GM10248 (cell line): ENCODE measurements around the gene CABLES1.

Experiments
- CTCF ChIA-PET: fragments of 300-600 bp; sonication (Branson Sonifier 250); formaldehyde crosslinking; extraction: SDS; loops from one replicate; lab custom pipeline; 2021; ENCODE audit warnings: antibody characterized with exemption; lab: Yijun Ruan, JAX
- POLR2A ChIA-PET: fragments of 350-650 bp; sonication (Branson Sonifier 250); formaldehyde crosslinking; extraction: SDS; loops from one replicate; lab custom pipeline; 2020; ENCODE audit warnings: antibody characterized with exemption; lab: Yijun Ruan, JAX
- DNase-seq: peaks from one replicate; pipeline ENCODE4 v3.0.0; 2012; ENCODE audit errors: extremely low spot score
- TF ChIP-seq, protein P1 (sequence below): IDR thresholded peaks from 2 replicates; pipeline ENCODE4 v1.5.1; 2012; ENCODE audit warnings: mild to moderate bottlenecking, low read depth; ENCODE audit errors: extremely low read depth, missing control alignments, control extremely low read depth

Gene CABLES1

DNA sequence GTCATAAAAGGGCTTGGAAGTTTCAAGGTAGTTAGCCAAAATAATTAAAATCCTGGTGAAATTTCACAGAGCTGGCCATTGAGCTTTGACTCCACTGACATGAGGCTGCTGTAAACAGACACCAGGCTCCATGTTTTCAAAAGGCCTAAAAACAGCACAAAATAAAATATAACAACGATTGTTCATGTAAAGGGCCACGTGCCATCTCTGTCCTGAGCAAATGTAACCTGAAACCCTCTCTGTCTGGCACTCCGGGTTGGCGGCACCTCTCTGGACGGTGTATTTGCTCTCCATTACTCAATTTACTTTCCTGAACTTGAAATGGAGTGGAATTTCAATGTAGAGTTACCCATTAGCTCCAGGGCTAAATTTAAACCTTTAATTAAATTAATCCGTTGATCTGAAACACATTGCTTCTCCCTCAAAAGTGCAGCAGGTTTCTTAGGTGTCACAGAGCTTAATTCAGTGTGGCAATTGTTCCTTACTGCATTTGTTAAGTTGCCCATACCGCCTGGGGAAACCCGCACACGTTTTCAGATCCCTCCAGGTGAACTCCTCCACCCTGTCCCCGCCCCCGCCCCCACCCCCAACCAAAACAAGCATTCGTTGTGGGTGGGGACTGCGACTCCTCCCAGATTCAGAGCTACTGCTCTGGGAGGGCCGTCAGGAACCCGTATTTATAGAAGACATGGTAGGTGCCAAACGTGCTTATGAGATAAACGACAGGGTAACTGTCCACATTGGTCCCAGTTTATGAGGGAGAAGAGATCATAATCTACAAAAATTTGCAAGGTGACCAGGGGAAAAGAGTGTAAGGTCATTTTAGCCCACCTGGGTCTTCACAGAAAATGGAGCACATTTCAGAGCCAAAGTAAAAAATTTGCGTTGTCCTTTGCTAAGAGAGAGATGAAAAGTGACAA lies 1.2 kb upstream of the CABLES1 start:
- TF ChIP-seq, protein P1, sequence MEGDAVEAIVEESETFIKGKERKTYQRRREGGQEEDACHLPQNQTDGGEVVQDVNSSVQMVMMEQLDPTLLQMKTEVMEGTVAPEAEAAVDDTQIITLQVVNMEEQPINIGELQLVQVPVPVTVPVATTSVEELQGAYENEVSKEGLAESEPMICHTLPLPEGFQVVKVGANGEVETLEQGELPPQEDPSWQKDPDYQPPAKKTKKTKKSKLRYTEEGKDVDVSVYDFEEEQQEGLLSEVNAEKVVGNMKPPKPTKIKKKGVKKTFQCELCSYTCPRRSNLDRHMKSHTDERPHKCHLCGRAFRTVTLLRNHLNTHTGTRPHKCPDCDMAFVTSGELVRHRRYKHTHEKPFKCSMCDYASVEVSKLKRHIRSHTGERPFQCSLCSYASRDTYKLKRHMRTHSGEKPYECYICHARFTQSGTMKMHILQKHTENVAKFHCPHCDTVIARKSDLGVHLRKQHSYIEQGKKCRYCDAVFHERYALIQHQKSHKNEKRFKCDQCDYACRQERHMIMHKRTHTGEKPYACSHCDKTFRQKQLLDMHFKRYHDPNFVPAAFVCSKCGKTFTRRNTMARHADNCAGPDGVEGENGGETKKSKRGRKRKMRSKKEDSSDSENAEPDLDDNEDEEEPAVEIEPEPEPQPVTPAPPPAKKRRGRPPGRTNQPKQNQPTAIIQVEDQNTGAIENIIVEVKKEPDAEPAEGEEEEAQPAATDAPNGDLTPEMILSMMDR, result no peak
- CTCF ChIA-PET, result interaction anchor here (0.7 to 3.4 kb wide), 9 partner anchors 39 to 279 kb away, joined by 3 to 17 read pairs (median 4); no protein-coding TSS in a partner anchor
- POLR2A ChIA-PET, result interaction anchor here (0.5 to 0.6 kb wide), 5 partner anchors 66 to 1394 kb away, joined by 3 to 5 read pairs (median 4); partner anchors contain the start of gene MIB1
- DNase-seq, result peak; percentile 87

DNA sequence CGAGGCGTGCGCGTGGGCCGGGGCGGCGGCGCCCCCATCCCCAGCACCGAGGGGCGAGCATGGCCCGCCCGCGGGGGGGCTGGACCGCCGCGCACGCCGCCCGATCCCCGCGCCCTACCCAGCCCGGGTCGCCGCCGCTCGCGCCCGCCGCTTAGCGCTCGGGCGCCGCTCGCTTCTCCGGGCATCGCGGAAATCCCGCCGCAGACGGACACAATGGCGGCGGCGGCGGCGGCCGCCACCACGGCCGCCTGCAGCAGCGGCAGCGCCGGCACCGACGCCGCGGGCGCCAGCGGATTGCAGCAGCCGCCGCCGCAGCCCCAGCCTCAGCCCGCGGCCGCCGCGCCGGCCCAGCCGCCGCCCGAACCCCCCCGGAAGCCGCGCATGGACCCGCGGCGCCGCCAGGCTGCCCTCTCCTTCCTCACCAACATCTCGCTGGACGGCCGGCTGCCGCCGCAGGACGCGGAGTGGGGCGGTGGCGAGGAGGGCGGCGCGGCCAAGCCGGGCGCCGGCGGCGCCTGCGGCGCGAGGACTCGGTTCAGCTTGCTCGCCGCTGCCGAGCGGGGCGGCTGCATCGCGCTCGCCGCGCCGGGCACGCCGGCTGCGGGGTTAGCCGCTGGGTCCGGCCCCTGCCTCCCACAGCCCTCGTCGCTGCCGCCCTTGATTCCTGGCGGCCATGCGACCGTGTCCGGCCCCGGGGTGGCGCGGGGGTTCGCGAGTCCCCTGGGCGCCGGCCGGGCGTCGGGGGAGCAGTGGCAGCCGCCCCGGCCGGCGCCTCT lies 453 bp downstream of the CABLES1 start:
- TF ChIP-seq, protein P1, result no peak
- peak; percentile 55 for DNase-seq
- ChIA-PET POLR2A (no interaction called here), CTCF (interaction anchor here (0.9 to 3.4 kb wide), 3 partner anchors 11 to 276 kb away, joined by 3 to 17 read pairs (median 13); no protein-coding TSS in a partner anchor)

DNA sequence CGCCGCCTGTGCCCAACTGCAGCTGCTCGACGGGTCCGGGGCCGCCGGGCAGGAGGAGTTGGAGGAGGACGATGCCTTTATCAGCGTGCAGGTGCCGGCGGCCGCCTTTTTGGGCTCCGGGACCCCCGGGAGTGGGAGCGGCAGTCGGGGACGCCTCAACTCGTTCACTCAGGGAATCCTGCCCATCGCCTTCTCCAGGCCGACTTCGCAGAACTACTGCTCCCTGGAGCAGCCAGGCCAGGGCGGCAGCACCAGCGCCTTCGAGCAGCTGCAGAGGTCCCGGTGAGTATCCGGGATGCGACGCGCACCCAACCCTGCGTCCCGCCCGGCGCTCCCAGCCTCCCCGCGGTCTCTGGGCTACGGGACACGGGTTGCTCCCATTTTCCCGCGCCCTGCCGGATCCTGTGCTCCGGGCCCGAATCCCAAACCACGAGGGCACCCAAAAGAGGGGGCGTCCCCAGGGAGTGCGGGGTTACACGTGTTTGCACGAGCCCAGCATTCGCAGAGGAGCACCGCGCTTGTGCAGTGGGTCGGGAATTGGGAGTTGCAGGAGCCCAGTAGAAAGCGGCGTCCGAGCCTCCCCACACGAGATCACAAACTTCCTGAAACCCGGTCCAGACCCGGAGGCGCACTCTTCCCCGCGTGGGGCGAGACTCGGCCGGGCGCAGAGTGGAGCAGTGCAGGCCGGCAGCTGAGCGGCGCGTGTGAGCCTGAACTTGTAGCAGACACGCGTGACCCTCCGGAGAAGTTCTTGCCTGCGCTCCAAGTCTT lies 1.2 kb downstream of the CABLES1 start:
- ChIA-PET POLR2A (no interaction called here), CTCF (interaction anchor here (1.1 to 2.6 kb wide), 4 partner anchors 9 to 276 kb away, joined by 3 to 8 read pairs (median 4); no protein-coding TSS in a partner anchor)
- DNase-seq, result peak; percentile 61
- TF ChIP-seq, protein P1, result no peak

DNA sequence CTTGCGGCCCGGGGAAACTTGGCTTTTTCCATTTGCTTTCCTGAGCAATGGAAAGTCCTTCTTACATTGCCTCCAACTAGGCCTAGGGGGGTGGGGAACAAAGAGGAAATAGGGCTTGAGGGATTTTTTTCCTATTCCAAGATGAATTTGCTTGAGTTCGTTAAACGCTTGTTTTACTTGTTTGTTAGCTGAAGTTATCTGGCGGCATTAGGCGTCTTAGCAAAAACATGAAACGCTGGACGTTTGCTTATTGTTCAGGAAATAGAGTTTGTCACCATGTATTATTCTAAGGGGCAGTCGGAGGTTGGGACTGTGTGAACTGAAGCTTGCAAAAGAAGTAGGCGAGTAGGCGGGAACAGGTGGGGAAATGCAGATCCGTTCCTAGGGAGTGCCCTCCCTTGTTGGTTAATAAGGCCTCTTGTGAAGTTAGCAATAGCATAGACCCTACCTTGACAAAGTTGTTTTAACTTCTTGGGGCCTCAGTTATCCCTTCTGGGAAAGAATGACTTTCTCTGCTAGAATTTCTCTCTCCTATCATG lies 1.9 kb downstream of the CABLES1 start:
- TF ChIP-seq, protein P1, result no peak
- ChIA-PET POLR2A (no interaction called here), CTCF (interaction anchor here (1.1 to 2.6 kb wide), 6 partner anchors 9 to 275 kb away, joined by 3 to 8 read pairs (median 4); no protein-coding TSS in a partner anchor)
- no peak for DNase-seq

DNA sequence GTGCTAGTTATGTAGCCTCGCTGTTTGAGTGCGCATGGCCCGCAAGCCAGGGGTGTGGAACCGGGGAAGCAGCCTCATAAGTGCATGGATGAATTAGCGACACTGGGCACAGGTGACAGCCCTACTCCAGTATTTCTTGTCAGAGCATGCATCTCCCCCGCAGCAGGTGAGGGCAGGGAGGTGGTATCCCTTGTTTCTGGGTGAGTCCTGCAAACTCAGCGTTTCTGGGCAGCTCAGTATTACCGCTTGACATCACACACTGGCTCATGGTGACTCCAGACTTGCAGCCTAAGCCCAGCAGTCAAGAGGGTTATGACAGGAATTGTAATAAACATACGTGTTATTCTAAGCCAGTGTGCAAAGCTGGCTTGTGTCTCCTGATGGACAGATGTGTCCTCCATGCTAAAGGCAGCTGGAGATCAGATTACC lies 2.5 kb downstream of the CABLES1 start:
- TF ChIP-seq, protein P1, result no peak
- DNase-seq, result no peak
- ChIA-PET CTCF (interaction anchor here (1.1 to 2.6 kb wide), 8 partner anchors 9 to 274 kb away, joined by 3 to 8 read pairs (median 4); no protein-coding TSS in a partner anchor), POLR2A (no interaction called here)
